ENCODE data around the gene RRP9.

Gene RRP9

GRCh38 chr3:51970606-51971300 is 29.0 kb upstream of the RRP9 start:
- FAIRE-seq, result no peak

- FAIRE-seq, result no peak
Measured at GRCh38 chr3:51969841-51970240, 28.1 kb upstream of the RRP9 start.

GRCh38 chr3:51968883-51969678 is 27.4 kb upstream of the RRP9 start:
- no peak for FAIRE-seq

GRCh38 chr3:51968170-51968775 is 26.6 kb upstream of the RRP9 start:
- no peak for FAIRE-seq

DNA sequence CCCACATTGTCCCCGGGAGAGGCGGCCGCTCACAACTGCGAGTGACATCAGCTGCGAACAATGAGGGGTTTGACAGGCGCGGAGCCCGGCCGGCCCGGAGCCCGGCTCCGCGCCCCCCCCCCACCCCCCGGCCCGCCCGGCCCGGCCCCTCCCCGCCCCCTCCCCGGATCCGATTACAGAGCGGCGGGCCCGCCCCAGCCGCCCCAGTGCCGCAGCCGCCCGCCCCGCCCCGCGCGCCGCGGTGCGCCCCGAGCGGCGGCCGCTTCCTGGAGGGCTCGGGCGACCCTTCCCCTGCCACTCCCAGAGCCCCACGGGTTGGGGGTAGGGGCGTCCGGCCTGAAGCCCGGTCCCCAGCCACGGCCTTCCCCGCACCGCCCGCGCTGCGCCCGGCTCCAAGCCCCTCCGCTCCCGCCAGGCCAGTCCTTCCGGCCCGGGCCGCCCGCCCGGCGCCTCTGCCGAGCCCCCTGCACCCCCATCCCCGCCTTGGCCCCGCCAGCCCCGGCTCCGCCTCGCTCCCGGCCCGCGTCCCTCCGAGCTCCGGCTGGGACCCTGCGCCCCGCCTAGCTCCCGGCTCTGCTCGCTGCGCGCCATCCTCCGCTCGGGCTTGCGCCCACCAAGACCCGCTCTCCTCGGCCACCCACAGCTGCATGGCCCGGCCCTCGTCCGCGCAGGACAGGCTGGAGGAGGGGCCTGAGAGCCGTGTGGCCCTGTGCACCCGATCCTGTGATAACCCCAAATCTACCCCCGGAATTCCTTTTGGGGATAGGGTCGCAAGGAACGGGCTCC is 25.9 kb upstream of the RRP9 start, which contains the start of gene PCBP4:
Gene PCBP4 (minus strand): TSS at position 71 of the 786 bp plus-strand sequence. CDS start 6,214 bp downstream, outside the sequence.
- no peak for FAIRE-seq

GRCh38 chr3:51966922-51967383 is 25.2 kb upstream of the RRP9 start:
- no peak for FAIRE-seq

GRCh38 chr3:51966486-51966885 is 24.8 kb upstream of the RRP9 start:
- no peak for FAIRE-seq

GRCh38 chr3:51966016-51966415 is 24.3 kb upstream of the RRP9 start:
- no peak for FAIRE-seq

DNA sequence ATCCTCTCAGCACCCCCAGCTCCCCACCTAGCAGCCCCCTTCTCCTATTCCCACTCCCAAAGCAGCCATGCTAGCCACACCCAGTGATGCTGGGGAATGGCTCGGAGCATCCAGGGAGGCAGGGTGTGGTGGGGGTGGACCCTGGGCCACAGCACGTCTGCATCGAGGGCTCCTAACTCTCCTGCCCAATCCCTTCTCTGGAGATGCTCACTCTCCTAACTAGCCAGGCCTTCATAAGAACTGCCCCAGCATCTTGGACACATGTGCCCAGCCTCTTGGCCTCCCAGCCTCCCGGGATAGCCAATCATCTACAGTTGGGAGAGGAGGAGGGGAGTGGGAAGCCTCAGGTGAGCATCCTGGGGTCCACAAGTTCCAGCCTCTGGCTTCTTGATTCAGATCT is 22.8 kb upstream of the RRP9 start:
- FAIRE-seq, result no peak

DNA sequence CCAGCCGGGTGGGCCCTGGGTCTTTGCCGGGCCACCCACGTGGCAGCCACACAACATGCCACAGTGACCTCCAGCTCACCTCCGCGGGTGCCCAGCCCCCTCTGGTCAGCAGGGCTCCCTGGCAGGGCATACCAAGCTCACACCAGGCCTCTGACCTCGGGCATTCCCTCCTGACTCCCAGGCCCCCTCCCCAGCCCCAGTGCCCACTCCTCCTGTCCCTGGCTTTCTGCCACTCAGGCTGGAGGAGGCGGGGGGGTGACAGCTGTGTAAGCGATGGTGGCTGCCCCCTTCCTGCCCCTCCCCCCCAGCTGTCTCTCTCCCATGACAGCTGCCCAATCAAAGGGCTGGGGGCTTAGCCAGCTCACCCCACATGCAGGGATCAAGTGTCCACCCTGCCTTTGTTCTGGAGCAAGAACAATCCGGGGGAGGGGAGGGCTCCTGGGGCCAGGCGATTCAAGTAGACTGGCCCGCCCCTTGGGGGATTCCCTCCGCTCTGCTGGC is 22.3 kb upstream of the RRP9 start:
- FAIRE-seq, result no peak

DNA sequence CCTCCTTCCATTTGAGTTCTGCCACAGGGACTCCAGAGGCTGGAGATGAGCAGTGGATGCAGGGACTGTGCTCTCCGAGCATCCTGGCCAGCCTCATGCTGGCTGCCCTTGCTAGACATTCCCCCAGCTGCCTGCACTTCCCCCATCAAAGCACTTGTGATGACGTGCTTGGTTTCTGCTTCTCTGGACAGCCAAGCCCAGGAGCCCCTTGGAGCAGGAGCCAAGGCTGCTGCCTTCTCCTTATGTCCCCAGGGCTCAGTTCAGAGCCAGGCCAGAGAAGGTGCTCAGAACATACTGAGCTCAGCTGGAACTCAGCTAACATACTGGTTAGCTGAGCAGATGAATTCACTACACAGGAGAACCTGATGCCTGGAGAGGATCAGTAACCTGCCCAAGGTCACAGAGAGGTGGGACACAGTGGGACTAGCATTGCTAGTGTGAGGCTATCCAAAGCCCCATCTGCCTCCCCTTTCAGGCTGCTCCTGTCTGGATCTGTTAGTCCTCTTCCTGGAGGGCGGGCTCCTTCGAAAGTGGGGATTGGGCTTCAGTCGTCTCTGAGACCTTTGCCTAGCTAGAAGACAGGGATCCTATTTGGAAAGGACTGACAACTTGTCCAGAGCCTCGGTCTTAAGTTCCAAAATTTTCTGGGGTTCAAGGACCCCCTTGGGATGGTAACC is 21.3 kb upstream of the RRP9 start:
- no peak for FAIRE-seq

- no peak for FAIRE-seq
Measured at GRCh38 chr3:51961602-51962569, 20.2 kb upstream of the RRP9 start.

DNA sequence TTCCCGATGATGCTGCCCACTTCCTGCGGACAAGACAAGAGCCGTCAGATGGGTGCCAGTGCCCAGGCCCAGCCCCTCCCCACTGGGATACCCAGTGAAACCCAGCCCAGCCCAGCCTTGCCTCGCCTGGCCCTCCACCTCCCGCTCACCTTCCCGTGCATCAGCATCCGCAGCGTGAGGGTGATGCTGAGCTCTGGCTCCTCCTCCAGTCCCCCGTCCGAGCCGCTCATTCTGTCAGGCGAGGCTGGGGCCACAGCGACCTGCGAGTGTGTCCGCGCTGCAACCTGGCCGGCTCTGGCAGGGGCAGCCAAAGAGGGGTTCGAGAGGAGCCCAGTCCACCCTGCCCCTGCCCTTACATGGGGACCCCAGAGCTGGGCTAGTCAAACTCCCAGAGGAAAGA is 19.3 kb upstream of the RRP9 start:
- FAIRE-seq, result no peak

DNA sequence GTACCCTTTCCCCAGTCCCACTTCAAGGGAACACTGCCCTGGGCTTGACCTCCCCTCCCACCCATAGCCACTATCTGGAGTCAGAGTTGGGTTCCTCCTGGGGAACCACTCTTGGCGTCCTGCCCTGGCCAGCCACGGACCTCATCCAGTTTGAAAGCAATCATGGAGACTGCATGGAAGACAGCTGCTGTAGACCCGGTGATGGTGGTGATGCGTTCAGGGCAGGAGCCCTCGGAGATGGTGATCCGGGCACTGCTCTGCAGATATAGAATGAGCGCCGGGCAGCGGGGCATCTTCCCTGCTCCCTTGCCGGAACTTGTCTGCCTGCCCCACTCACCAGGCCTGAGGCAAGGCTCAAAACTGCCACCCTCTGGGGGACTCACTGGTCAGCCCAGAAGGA is 18.7 kb upstream of the RRP9 start:
- FAIRE-seq, result no peak

- no peak for FAIRE-seq
Measured at GRCh38 chr3:51959651-51960050, 17.9 kb upstream of the RRP9 start.

DNA sequence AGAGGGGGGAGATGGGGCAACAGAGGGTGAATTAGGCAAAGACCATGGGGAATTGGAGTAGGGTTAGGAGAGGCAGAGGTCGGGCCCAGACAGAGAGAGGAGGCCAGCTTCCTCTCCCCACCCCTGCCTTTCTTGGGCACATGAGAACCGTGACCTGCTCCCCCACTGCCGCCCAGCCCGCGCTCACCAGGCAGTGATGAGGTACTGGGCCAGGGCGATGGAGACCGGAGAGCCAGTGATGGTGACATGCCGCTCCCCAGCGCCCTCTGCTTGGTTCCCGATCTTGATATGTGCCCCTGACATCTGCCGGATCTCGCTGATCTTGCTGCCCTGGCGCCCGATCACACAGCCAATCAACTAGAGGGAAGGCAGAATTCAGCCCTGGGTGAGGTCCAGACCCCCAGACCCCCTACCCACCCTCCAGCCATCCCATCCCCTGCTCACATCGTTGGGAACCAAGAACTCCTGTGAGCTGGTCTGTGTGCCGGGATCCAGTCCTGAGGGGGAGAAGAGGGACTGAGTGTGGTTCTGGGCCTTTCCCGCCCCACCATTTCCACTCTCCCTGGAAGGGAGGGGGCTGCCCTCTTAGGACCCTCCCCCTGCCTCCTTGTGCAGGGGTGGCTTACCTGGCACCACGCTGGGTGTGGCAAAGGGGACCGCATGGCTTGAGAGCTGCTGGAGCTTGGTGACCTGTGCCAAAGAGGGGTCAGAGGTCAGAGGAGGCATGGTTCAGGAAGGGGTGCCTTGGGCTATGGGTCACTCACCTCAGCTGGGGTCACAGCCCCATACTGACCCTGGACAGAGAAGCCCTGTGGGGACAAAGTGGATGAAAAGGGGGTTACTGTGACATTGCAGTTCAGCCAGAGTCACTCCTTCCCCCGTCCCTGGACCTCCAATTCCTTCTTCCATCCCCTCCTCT is 17.2 kb upstream of the RRP9 start:
- FAIRE-seq, result no peak

- no peak for FAIRE-seq
Measured at GRCh38 chr3:51957520-51958205, 16.0 kb upstream of the RRP9 start.

- no peak for FAIRE-seq
Measured at GRCh38 chr3:51955893-51956770, 14.4 kb upstream of the RRP9 start.
